Measurements from ENCODE around the gene MYOM1.

DNA sequence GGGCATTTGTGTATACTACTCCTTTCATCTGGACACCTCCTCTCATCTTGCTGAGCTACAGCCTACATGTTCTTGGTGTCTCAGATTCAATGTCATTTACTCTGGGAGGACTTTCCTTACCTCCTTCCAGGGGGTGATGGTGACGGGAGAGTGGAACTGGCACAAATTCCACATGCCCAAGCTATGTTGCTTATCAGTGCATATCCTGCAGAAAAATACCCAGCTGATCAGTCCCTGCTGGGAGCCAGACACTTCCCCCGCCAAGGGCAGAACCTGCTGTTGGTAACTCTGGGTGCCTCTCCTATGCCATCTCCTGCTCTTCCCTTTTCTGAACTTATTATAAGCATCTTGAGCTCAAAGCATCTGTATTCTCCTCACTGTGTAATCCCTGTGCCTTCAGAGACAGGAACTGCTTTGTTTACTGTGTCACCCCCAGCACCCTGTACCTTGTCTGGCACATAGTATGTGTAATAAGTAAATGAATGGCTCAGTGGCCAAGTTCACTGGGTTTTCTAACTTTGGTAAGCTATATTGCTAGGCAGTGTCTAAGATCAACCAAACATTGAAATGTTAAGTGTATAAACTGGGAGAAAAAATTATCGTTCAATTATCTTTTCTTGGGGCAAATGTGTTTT is 119.2 kb downstream of the MYOM1 start:
- TF ChIP-seq, protein P1, sequence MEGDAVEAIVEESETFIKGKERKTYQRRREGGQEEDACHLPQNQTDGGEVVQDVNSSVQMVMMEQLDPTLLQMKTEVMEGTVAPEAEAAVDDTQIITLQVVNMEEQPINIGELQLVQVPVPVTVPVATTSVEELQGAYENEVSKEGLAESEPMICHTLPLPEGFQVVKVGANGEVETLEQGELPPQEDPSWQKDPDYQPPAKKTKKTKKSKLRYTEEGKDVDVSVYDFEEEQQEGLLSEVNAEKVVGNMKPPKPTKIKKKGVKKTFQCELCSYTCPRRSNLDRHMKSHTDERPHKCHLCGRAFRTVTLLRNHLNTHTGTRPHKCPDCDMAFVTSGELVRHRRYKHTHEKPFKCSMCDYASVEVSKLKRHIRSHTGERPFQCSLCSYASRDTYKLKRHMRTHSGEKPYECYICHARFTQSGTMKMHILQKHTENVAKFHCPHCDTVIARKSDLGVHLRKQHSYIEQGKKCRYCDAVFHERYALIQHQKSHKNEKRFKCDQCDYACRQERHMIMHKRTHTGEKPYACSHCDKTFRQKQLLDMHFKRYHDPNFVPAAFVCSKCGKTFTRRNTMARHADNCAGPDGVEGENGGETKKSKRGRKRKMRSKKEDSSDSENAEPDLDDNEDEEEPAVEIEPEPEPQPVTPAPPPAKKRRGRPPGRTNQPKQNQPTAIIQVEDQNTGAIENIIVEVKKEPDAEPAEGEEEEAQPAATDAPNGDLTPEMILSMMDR (IDR thresholded peaks at IDR 0.05; ENCODE audit: low read depth, low read length, poor library complexity, severe bottlenecking): no peak
- TF ChIP-seq EZH2phosphoT487 (IDR thresholded peaks at IDR 0.05; ENCODE audit: borderline replicate concordance, low read length): no peak

All from DOHH2 (cell line).